HCEC 1CT (cell line): ENCODE data around the gene RYR3.

ENCODE experiments used
- DNase-seq: peaks from one replicate; pipeline ENCODE4 v3.0.0-alpha.2; 2017

Gene RYR3

DNA sequence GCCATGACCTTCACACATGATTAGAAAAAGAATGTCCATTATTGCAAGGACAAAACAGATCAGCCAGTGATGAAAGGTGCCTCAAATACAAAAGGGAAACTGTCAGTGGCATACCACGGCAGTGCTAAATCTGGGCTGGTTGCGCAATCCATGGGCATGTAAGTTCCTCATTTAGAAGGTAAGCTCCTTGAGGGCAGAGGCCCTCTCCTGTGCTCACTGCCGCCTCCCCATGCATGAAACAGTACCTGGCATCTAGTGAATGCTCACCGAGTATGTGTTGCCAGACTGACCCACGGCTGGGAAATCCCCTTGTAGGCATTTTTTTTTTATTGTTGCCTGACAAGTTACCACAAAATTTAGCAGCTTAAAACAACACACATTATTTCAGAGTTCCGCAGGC lies 345.4 kb downstream of the RYR3 start:
- no peak for DNase-seq

DNA sequence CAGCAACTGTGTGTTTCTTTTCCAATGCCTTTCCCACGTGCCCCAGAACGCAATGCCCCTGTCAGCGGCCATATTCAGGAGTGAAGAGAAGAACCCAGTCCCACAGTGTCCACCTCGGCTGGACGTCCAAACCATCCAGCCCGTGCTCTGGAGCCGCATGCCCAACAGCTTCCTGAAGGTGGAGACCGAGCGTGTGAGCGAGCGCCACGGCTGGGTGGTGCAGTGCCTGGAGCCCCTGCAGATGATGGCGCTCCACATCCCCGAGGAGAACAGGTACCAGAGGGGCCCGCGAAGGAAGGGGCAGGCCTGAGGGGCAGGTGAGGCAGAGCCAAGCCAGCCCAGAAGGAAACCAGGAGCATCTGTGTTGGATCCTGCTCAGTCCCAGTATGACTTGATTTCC lies 349.4 kb downstream of the RYR3 start:
- DNase-seq = no peak

DNA sequence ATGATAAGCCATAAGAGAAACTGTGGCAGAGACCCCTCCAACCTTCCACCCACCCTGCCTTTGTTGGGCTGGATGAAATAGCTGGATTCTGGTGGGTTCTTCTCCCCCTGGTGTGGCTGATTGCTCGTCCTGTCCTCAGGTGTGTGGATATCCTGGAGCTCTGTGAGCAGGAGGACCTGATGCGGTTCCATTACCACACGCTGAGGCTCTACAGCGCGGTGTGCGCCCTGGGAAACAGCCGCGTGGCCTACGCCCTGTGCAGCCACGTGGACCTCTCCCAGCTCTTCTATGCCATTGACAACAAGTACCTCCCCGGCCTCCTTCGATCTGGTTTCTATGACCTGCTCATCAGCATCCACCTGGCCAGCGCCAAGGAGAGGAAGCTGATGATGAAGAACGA lies 351.2 kb downstream of the RYR3 start:
- DNase-seq = no peak

DNA sequence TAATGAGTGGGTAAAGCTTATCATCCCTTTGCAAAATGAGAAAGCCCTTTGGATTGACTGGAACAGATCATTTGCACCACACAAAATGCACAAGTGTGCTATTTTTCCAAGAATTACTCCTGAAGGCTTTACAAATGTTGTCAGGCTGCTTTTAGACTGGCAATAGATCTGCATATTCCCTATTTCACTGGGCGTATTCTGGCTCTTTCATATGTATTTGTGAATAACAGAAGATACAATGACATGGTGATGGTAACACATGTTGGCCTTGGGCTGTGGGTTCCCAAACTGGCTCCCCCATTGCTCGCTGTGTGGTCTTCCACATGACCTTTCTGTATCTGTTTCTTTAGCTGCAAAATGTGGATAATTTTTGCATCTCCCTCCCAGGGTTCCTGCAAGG lies 354.2 kb downstream of the RYR3 start:
- no peak for DNase-seq

DNA sequence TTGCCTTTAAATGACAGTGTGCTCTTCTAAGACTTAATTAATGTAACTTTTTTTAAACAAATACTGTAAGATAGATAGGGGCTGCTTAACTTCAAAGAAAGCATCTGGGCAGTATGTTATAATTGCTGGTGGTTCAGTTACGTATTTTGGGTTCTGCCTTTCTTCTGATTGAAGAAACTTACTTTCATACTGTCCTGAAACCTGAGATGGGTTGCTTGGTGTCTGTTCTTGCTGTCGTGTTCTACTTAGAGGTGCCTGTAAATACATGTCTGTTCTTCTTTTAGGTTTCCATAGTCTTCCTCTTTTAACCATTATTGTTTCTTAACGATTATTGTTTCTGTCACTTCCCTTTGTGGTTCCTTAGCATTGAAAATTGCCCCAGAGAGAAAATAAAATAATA lies 359.8 kb downstream of the RYR3 start:
- no peak for DNase-seq

DNA sequence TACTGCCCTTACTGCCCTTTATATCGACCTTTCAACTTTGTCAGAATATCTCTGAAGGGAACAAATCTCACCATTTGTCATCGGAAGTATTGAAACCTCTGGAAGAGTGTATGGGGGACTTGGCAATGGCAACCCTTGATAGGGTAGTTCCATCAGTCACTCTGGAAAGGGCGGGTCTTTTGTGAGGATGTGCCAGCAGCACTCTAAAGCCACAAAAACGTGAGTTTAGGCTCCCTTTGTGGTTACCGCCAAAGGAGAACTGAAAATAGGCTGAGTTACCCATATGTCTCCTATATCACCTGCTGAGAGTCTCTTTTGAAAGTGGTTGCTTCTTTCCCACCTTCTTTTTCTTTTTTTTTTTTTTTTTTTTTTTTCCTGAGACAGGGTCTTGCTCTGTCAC lies 360.7 kb downstream of the RYR3 start:
- DNase-seq = no peak

DNA sequence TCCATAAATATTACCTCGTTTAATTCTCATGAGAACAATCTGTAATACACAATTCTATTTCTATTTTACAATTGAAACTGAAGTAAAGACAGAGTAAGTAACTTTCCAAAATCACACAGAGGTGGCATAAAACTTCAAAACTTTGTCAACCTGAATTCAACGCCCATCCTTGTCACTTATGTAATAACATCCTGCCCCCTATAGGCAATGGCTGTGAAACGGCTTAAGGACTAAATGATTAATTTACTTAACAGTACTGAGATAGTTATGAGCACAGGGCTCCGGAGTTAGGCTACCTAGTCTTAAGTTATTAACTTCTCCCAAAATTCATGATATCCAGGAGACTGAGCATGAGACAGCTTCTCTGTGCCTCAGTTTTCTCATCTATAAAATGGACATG lies 364.5 kb downstream of the RYR3 start:
- DNase-seq = peak; percentile 8

DNA sequence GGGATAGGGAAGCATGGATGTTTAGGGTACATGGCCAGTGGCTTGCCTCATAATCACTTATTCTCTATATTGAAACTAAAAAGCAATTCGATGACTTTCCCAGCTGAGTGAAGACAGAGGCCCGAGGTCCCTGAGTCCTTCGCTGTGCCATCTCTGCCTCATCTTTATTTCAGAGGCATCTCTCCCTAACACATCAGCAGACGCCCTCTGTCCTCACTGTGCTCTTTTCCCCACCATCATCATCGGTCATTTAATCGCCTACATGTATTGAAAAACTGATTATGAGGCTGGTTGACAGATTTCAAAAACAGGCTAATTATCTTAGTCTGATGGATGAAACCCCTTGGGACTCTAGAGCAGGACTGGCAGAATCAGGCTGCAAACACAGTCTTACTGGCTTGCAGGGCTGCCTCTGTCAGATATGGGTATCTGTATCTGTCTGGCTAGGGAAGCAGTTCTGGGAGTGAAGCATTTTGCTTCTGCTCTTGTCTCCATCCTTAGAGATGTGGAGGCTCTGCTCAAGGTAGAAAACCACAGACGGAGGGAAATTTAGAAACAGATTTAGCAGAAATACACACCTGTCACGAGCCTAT lies 366.6 kb downstream of the RYR3 start:
- no peak for DNase-seq

DNA sequence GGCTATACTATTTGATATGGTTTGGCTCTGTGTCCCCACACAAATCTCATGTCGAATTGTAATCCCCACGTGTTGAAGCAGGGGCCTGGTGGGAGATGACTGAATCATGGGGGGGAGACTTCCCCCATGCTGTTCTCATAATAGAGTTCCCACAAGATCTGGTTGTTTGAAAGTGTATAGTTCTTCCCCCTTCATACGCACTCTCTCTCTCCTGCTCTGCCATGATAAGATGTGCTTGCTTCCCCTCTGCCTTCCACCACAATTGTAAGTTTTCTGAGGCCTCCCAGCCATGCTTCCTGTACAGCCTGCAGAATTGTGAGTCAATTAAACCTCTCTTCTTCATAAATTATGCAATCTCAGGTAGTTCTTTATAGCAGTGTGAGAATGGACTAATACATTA lies 367.4 kb downstream of the RYR3 start:
- DNase-seq = no peak

DNA sequence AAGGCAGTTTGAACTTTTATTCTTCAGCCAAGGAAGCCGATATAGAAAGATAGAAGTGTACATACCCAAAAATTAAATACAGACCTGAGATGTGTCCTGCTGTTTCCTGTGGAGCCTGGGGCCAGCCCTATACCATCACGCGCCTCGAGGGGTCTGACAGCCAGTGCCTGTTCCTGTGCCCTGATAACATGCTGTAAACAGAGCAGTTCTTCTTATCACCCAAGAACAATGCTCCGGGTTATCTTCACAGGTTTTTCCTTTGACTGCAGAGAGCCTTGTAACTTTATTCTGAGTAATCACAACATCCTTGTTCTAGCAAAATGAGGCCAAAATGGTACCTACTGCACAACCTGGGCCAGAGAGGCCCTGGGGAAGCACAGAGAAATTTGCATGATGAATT lies 367.8 kb downstream of the RYR3 start:
- no peak for DNase-seq

DNA sequence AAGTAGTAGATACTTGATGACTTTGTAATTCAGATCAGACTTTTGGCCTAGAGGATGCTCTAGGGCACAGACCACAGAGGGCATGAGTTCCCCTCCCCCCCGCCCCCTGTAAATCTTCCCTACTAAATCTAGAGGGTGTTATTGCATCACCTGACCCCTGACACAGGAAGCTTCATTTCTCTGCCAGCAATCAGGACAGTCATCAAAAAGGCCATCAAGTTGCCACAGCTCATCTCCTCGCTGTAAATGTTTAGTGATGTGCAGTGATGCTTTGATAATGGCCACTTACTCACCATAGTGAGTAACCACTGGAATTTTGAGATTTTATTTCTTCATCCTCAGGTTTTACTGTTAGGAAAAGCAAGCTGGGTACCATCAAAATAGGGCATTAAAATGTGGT lies 368.3 kb downstream of the RYR3 start:
- DNase-seq = no peak

DNA sequence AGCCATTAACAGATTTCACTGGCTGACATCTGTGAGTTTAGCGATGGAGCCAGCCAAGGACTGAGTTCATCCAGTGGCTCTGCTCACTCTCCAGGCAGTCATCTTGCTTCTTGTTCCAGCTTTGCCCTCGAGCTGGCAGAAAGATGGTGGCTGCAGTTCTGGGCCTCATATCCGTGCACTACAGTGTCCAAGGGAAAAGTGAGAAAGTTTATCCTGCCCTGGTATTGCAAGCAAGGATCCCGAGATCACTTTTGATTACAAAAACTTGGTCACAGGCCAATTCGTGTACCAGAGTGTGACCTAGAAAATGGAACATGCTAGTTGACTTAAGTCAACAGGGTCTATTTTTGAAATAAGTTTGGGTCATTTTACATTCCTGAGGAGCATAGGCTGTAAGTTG lies 369.6 kb downstream of the RYR3 start:
- no peak for DNase-seq

DNA sequence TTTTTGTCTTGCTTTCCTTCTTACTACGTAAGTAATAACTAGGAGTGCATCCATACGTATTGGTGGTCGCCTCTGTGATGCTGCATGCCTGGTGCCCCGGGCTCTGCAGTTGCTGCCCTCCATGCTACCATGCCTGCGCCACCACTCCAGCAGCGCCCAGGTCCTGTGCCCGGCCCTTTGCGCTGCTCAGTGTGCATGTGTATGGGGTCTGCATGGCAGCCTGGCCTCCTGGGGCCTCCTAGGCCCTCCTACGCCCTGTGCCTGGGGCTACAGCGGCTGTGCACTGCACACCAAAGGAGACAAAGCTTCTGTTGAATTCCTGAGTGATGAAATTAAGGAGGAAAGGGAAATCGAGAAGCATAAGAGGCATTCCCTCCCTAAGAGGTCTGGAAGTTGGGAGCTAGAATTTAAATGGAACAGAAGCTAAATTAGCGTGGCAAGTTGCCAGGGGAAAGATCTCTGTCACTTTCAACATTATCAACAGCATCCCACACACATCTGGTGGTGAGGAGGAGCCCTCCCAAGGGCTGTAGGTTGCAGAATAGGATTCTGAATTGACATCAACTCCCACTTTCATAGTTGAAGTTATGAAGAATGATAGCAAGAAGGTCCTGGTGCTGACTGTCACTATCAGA lies 382.5 kb downstream of the RYR3 start:
- DNase-seq = no peak

DNA sequence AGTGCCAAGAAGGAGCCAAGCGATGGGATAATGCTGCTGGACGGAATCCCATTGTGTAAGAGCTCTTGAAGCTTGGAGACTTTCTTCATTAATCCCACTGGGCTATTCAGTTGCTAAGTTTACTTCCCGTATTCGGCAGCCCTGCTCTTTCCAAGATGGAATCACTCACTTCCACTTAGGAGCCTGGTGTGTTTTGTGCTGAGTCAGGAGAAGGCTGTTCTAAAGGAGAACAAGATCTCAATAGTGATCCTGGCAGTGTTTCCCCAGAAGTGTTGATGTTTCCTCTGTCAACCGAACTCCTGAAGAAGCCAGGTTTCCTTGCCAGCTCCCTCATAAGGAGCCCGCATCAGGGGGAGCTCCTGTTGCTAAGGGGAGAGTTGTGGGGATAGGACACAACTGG lies 387.4 kb downstream of the RYR3 start:
- DNase-seq = no peak

DNA sequence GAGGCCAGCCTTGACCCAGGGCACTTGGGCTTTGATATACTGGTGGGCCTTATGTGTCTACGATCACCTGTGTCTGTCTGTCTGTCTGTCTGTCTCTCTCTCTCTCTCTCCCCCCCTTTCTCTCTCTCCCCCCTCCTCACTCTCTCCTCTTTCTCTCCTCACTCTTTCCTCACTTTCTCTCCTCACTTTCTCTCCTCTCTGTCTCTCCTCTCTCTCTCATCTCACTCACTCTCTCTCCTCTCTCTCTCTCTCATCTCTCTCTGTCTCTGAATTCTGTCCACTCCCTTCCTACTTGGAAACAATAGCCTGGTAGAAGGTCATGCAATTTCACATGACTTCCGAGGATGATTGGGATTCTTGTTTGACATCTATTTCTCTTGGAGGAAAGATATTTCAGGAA lies 388.4 kb downstream of the RYR3 start:
- no peak for DNase-seq

DNA sequence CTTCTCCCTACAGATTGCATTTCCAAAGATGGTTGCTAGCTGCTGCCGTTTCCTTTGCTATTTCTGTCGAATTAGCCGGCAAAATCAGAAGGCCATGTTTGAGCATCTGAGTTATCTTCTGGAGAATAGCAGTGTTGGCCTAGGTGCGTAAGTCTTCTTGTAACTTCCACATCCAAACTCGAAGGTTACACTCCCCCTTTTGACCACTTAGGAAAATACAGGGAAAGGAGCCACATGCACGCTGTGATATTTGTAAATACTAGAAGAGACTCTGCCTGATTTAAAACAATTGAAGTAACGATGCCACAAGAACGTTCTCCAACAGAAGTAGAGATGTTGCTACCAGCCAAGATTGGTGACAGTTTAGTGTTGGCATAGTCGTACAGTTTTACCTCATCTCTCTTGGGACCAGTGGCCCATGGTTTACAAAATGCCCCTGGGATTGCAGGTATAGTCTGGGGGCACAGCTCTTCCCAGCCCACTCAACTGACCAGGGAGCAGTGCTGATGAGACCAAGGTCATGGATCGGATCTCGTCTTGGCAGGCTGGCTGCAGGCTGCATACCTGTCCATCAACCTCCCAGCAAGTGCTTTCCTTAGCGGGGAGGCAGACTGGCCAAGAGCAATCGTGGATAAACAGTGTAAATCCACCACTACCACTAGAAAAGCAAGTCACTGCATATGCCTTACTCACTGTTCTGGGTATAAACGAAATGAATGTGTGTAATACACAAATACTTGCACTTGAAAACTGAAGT lies 389.1 kb downstream of the RYR3 start:
- no peak for DNase-seq

DNA sequence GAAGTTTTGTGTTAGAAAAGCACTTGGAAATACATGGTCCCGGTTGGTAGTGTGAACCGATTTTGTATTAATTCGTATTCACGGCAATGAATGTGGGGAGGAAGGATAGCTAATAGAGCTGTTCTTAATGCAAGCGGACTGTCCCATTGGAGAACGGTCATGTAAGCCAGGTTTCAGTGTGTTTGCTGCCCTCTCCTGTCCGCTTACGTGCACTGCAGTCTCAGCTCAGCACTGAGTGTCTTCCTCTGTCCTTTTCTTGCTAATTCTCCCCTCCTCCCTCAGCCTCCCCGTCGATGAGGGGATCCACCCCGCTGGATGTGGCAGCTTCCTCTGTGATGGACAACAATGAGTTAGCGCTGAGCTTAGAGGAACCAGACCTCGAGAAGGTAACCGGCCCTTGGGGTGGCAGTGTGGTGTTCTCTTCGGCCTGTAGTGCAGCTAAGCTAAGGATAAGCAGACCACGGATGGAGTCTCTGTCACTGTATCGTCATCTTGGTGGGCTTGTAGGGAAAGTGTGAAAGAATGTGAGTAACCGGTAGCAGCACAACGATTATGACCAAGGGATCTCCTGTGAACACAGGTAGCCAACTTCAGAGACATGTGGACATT lies 390.0 kb downstream of the RYR3 start:
- DNase-seq = peak; percentile 64

DNA sequence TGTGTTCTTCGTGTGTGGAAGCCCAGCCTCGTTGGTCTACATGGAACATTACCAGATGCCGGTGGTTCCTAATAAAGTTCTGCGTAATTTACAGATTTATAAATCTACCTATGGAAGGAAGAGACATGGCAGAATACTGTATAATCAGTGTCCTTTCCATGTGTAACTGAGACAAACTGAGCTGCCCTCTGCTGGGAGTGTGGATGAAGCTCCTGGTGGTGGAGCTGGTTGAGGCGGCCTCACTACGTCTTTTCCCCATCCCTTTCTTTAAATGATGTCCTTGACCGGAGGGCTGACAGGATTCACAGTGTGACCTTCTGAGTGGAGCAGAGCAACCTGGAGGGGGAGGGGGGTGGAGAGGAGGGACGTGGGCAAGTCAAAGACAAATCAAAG lies 390.5 kb downstream of the RYR3 start:
- DNase-seq = no peak

DNA sequence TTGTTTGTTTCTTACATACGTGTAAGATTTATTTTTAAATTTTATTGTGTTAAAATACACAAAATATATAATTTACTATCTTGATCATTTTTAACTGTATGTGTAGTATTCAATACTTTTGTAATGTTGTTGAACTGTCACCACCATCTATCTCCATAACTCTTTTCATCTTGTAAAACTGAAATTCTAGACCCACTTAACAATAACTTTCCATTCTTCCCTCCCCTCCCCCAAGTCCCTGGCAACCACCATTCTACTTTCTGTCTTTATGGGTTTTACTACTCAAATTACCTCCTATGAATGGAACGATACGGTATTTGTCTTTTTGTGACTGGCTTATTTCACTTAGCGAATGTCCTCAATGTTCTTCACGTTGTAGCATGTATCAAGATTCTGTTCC lies 395.4 kb downstream of the RYR3 start:
- no peak for DNase-seq

DNA sequence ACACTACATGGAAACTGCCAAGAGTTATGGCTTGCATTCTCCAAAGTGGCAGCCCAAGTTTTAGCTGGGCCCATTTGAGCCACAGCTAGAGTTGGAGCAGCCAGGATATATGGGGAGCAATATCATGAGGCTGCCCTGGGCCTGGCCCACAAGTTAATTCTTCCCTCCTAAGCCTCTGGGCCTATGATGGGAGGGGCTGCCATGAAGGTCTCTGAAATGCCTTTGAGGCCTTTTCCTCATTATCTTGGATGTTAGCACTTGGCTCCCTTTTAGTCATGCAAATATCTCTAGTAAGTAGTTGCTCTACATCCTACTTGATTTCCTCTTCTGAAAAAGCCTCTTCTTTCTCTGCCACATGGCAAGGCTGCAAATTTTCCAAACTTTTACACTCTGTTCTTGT lies 400.0 kb downstream of the RYR3 start:
- DNase-seq = no peak

DNA sequence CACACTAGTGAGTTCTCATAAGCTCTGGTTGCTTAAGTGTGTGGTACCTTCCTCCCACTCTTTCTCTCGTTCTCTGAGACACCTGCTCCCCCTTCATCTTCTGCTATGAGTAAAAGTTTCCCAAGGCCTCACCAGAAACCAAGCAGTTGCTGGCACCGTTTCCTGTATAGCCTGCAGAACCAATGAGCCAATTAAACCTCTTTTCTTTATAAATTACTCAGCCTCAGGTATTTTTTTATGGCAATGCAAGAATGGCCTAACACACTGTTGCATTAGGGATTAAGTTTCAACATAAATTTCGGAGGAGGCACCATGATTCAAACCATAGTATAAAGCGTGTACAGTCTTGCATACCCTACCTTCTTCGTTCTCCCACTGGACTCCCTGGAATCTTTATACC lies 405.3 kb downstream of the RYR3 start:
- no peak for DNase-seq

DNA sequence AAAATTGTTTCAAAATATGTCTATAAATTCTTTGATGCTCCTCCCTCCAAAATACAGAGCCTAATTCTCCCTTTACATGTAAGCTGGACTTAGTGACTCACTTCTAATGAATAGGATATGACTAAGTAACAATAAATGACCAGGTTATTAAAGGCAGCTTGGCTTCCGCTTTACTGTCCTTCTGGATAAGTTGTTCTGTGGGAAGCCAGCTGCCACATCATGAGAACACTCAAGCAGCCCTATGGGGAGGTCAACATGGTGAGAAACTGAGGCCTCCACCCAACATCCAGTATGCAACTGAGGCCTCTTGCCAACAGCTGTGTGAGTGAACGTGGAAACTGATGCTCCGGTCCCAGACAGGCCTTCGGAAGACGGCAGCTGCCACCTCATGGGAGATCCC lies 410.2 kb downstream of the RYR3 start:
- peak; percentile 86 for DNase-seq

DNA sequence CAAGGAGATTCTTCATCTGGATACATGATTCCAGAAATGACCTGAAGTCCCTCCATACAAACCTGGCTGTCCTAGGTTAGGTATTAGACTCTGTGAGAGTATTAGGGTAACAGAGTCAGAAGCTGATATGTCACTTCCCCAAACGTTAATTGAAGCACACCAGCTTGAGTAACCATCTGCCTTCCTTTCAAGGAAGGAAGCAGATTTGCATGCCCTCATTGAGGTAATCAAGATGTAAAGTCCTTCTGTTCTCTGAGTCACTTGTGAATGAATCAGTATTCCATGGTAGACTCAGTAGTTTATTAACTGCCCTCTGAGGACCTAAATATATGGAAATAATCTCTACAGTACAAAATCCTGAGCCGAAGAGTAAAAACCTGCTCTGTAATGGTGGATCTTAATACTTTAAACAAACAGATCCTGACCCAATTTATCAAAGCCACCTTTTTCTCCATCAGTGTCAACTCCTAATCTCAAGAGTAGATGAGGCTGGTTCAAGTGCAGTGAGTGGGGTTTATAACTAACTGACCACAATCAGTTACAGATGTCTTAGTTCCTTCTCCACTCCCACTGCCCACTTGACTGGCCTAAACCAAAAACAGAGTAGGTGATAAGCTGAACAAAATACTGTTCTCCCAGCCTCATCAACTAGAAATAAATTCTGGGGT lies 411.4 kb downstream of the RYR3 start:
- peak; percentile 67 for DNase-seq

DNA sequence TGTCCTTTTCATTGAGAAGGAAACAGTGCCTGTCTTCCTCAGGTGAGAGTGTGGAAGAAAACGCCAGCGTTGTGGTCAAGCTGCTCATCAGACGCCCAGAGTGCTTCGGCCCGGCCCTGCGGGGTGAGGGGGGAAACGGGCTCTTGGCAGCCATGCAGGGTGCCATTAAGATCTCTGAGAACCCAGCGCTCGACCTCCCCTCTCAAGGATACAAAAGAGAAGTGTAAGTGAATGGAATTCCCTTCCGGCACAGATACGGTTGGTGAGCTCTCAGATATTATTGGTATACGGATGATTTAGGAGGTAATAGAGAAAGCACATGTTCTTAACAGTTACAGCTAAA lies 411.9 kb downstream of the RYR3 start:
- no peak for DNase-seq
